OCI-LY1 (cell line): ENCODE measurements around the gene COA6.

Experiments
- H2AFZ ChIP-seq: fragments of 200-600 bp; sonication (generic), shearing (Covaris generic); 2 replicates; pipeline ENCODE4 v1.6.0; 2014; ENCODE audit warnings: antibody characterized with exemption, mild to moderate bottlenecking, low read length
- H3F3A ChIP-seq: fragments of 200-600 bp; sonication (generic), shearing (Covaris generic); 2 replicates; pipeline ENCODE4 v1.6.0; 2014; ENCODE audit warnings: mild to moderate bottlenecking, antibody characterized with exemption, low read length, moderate library complexity; ENCODE audit not compliant: insufficient read depth
- H3K27ac ChIP-seq: fragments of 200-600 bp; sonication (generic); 2 replicates; pipeline ENCODE4 v1.5.1; 2014; ENCODE audit warnings: low read length, mixed run types, mild to moderate bottlenecking, low read depth; ENCODE audit not compliant: poor library complexity, severe bottlenecking
- H3K27me3 ChIP-seq: fragments of 200-600 bp; sonication (generic); 2 replicates; pipeline ENCODE4 v1.6.0; 2014; ENCODE audit warnings: antibody characterized with exemption, mild to moderate bottlenecking, low read length, moderate library complexity; ENCODE audit not compliant: insufficient read depth
- H3K36me3 ChIP-seq: fragments of 200-600 bp; sonication (generic); 2 replicates; pipeline ENCODE4 v1.6.1; 2014; ENCODE audit warnings: mild to moderate bottlenecking, antibody characterized with exemption, low read length, moderate library complexity, mixed read lengths; ENCODE audit not compliant: insufficient read depth
- H3K4me1 ChIP-seq: fragments of 200-600 bp; sonication (generic); 2 replicates; pipeline ENCODE4 v1.5.1; 2014; ENCODE audit warnings: mild to moderate bottlenecking, low read length, moderate library complexity; ENCODE audit not compliant: insufficient read depth, severe bottlenecking
- H3K4me2 ChIP-seq: fragments of 200-600 bp; sonication (generic), shearing (Covaris generic); 2 replicates; pipeline ENCODE4 v1.6.1; 2014; ENCODE audit warnings: low read length
- H3K4me3 ChIP-seq: fragments of 200-600 bp; sonication (generic); 2 replicates; pipeline ENCODE4 v1.5.1; 2014; ENCODE audit warnings: low read length, low read depth, mild to moderate bottlenecking, mixed read lengths; ENCODE audit not compliant: poor library complexity, severe bottlenecking
- H3K79me2 ChIP-seq: fragments of 200-600 bp; shearing (Covaris generic); 2 replicates; pipeline ENCODE4 v1.6.1; 2016; ENCODE audit warnings: mixed run types, low read length, mixed read lengths; ENCODE audit not compliant: insufficient read depth
- H3K9ac ChIP-seq: fragments of 200-600 bp; sonication (generic), shearing (Covaris generic); 2 replicates; pipeline ENCODE4 v1.6.1; 2014; ENCODE audit warnings: mild to moderate bottlenecking, low read length, mixed read lengths
- H3K9me2 ChIP-seq: fragments of 200-600 bp; sonication (generic), shearing (Covaris generic); 2 replicates; pipeline ENCODE4 v1.6.1; 2014; ENCODE audit warnings: low read depth, mild to moderate bottlenecking, low read length, mixed read lengths
- H3K9me3 ChIP-seq: fragments of 200-600 bp; shearing (Covaris generic); 2 replicates; pipeline ENCODE4 v1.6.1; 2014; ENCODE audit warnings: low read length, mixed read lengths
- H4K20me1 ChIP-seq: fragments of 200-600 bp; sonication (generic), shearing (Covaris generic); 2 replicates; pipeline ENCODE4 v1.6.0; 2016; ENCODE audit warnings: mild to moderate bottlenecking, low read length; ENCODE audit not compliant: insufficient read depth
- CTCF ChIP-seq: fragments of 200-600 bp; sonication (generic), shearing (Covaris generic); IDR thresholded peaks from 2 replicates; pipeline ENCODE4 v1.5.1; 2017; ENCODE audit warnings: mild to moderate bottlenecking, antibody characterized with exemption, low read length, moderate library complexity, mixed read lengths
- EZH2 ChIP-seq: fragments of 200-600 bp; sonication (generic), shearing (Covaris generic); IDR thresholded peaks from 2 replicates; pipeline ENCODE4 v1.8.0; 2017; ENCODE audit warnings: borderline replicate concordance, mixed run types, mild to moderate bottlenecking, antibody characterized with exemption, low read length, moderate library complexity, mixed read lengths

COA6 gene

GRCh38 chr1:234408757-234409156, 35.5 kb downstream of the COA6 start:
- no peak overlapping the region for H3K9ac ChIP-seq
- H3K27me3 ChIP-seq = no peaks in the 10 kb centered on the region
- no peaks in the 10 kb centered on the region for H3K9me3 ChIP-seq
- H4K20me1 ChIP-seq = no peaks in the 10 kb centered on the region
- TF ChIP-seq EZH2 = no peak
- TF ChIP-seq CTCF = no peak
- H3F3A ChIP-seq = no peaks in the 10 kb centered on the region
- H3K4me1 ChIP-seq = peaks cover 5% of the 10 kb centered on the region
- peaks cover 49% of the 10 kb centered on the region; the same call in 1 of the 2 replicates for H3K36me3 ChIP-seq
- no peak overlapping the region for H3K27ac ChIP-seq
- H3K9me2 ChIP-seq = no peaks in the 10 kb centered on the region
- H2AFZ ChIP-seq = no peak overlapping the region
- H3K79me2 ChIP-seq = no peaks in the 10 kb centered on the region
- no peak overlapping the region for H3K4me2 ChIP-seq
- H3K4me3 ChIP-seq = no peak overlapping the region

DNA sequence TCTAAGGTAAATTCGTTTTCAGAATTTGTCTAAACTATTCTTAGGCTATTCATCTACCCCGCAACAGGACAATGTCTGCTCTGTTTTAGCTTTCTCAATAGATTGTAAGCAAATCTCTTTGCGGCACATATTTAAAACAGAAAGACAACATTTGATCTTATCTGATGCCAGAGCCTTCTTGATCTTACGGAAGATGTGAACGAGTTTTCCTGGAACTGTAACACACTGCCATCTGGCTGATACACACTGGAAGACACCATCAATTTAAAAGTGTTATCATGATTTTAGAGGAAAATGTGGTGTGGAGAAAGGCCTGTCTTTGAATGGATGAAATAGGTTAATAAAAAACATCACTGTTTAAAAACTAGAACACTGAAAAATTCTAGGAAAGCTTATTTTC, 36.1 kb downstream of the COA6 start:
- H2AFZ ChIP-seq = no peak overlapping the region
- no peaks in the 10 kb centered on the region for H3K79me2 ChIP-seq
- no peaks in the 10 kb centered on the region for H4K20me1 ChIP-seq
- H3K27me3 ChIP-seq = no peaks in the 10 kb centered on the region
- H3K4me2 ChIP-seq = no peak overlapping the region
- H3F3A ChIP-seq = no peaks in the 10 kb centered on the region
- peaks cover 5% of the 10 kb centered on the region for H3K4me1 ChIP-seq
- peaks cover 52% of the 10 kb centered on the region; the same call in 1 of the 2 replicates for H3K36me3 ChIP-seq
- no peaks in the 10 kb centered on the region for H3K9me3 ChIP-seq
- no peak overlapping the region for H3K4me3 ChIP-seq
- TF ChIP-seq CTCF (no peak), EZH2 (no peak)
- no peak overlapping the region for H3K9ac ChIP-seq
- no peak overlapping the region for H3K27ac ChIP-seq
- H3K9me2 ChIP-seq = no peaks in the 10 kb centered on the region

DNA sequence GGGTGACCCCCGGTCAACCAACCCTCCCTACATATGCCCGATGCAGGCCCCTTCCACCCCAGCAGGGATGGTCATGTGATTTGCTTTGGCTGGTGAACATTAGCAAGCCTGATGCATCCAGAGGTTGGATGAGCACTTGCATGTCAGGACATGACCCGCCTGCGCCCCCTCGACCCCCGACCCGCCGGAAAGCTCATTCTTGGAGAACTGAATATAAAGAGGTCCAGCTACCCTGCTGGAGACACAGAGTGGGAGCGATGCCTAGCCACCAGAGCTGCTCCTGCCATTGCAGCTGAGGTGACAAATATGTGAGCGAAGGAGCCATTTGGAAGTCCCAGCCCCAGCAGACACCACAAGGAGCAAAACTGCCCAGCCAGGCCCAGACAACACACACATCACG, 39.6 kb downstream of the COA6 start:
- Histone ChIP-seq H4K20me1 (no peaks in the 10 kb centered on the region), H3K9ac (no peak overlapping the region), H3K27me3 (no peaks in the 10 kb centered on the region), H2AFZ (no peak overlapping the region), H3K4me2 (no peak overlapping the region), H3K9me3 (no peaks in the 10 kb centered on the region), H3K4me1 (peaks cover 5% of the 10 kb centered on the region), H3K79me2 (no peaks in the 10 kb centered on the region), H3F3A (no peaks in the 10 kb centered on the region), H3K27ac (no peak overlapping the region), H3K4me3 (no peak overlapping the region), H3K9me2 (no peaks in the 10 kb centered on the region), H3K36me3 (peaks cover 67% of the 10 kb centered on the region)
- no peak for TF ChIP-seq CTCF
- TF ChIP-seq EZH2 = no peak
